Fibroblast of pulmonary artery (primary cell): ENCODE data around the gene CARD9.

Experiments
- DNase-seq: peaks from one replicate; pipeline ENCODE4 v3.0.0-alpha.2; 2010; ENCODE audit warnings: low read depth
- H3K4me3 ChIP-seq: replicated peaks from 2 replicates; pipeline ENCODE4 v1.5.1; 2011; ENCODE audit warnings: low read depth, mild to moderate bottlenecking, control low read depth, low read length, moderate library complexity
- TF ChIP-seq, protein P1 (sequence below): IDR thresholded peaks from 2 replicates; pipeline ENCODE4 v1.5.1; 2011; ENCODE audit warnings: mild to moderate bottlenecking, control low read depth, low read length, inconsistent platforms; ENCODE audit errors: missing control alignments

Gene CARD9

DNA sequence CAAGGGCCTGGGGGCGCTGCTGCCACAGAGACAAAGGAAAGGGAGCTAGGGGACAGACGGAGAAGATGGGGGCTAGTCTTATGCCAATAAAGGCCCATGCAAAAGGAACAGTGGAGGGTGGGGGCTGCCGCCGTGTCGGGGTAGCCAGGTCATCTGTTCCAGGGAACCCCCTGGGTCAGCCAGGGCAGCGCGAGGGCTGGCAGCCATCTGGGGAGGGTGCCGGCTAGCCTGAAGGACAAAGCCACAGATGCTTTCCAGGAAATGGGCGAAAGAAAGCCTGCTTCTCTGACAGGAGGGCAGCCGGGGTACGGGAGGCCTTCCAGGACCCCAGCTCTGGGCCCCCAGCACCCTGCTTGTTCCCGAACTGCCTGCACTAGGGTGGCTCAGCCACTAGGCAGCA is 1.6 kb upstream of the CARD9 start:
- TF ChIP-seq, protein P1, sequence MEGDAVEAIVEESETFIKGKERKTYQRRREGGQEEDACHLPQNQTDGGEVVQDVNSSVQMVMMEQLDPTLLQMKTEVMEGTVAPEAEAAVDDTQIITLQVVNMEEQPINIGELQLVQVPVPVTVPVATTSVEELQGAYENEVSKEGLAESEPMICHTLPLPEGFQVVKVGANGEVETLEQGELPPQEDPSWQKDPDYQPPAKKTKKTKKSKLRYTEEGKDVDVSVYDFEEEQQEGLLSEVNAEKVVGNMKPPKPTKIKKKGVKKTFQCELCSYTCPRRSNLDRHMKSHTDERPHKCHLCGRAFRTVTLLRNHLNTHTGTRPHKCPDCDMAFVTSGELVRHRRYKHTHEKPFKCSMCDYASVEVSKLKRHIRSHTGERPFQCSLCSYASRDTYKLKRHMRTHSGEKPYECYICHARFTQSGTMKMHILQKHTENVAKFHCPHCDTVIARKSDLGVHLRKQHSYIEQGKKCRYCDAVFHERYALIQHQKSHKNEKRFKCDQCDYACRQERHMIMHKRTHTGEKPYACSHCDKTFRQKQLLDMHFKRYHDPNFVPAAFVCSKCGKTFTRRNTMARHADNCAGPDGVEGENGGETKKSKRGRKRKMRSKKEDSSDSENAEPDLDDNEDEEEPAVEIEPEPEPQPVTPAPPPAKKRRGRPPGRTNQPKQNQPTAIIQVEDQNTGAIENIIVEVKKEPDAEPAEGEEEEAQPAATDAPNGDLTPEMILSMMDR: no peak
- no peak overlapping the region for H3K4me3 ChIP-seq
- no peak for DNase-seq

DNA sequence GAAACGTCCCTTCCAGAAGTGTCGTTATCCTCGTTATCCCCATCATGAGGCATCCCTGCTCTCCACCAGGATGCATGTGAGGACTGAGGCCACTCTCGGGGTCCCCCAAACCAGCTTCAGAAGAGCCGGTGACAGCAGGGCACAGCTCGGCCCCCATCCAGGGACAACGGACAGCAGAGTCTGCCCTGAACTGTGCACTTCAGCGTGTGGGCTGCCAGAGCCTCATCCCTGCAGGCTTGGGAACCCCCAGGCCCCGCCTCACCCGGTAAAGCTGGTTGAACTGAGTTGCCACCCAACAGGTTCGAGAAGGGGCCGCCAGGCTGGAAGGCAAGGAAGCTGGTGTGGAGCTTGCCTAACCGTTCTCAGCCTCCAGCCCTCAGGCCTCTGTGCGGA is 710 bp upstream of the CARD9 start:
- TF ChIP-seq, protein P1: no peak

DNA sequence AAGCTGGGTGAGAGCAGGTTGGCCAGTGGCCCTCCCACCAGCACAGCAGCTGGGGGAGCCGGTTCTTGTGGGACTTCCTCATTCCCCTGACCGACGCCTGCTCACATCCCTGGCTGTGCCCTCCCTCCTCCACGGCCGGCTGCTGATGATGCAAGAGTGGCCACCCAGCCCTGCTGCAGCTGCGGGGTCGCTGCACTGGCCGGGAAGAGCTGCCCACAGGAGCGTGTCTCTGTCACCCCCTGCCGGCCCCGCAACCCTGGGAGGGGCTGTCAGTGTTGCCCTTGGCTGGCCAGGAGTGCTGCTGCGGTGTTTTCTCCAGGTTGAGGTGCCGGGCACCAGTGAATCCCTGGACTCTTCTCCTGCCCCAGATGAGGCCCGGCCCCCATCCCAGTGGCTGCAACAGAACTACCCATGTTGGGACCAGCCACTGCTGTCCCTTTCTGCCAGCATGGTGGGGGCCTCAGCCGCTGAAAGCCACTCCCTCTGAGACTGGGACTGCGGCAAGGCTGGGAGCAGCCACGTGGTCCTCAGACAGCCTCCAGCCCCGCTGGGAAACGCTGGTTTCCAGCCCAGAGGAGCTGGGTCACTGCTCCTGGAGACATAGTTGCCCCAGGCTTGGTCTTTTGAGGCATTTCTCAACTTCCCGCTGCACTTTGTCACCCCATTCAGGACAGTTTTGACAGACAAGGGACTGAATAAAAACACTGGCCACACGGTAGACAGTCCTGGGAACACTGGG is 739 bp downstream of the CARD9 start:
- TF ChIP-seq, protein P1: peak; percentile 13
- H3K4me3 ChIP-seq: no peak overlapping the region
- peak; percentile 73 for DNase-seq

More for the DNA sequence above, 710 bp upstream of the CARD9 start:
- no peak overlapping the region for H3K4me3 ChIP-seq
- DNase-seq: no peak

- no peak for DNase-seq
- TF ChIP-seq, protein P1: no peak
- H3K4me3 ChIP-seq: no peak overlapping the region
Measured at GRCh38 chr9:136372006-136372405, 1.5 kb downstream of the CARD9 start.

DNA sequence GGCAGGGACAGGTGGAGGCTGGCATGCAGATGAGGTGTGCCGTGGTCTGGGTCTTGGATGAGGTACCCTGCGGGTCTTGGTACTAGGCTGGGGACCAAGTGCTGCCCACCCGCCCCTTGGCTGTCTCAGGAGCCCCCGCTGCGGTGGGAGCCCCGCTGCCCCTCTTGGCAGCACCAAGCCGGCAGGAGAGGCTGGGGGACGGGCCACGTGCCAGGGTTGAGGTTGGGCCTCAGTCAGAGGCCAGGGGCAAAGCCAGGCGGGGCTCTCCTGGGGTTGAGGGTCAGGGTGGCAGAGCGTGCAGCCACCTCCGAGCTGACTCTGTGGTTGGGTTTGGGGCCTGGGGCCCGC is 2.0 kb downstream of the CARD9 start:
- DNase-seq: no peak
- TF ChIP-seq, protein P1: no peak
- H3K4me3 ChIP-seq: no peak overlapping the region

GRCh38 chr9:136370687-136371532 is 2.6 kb downstream of the CARD9 start:
- H3K4me3 ChIP-seq: no peak overlapping the region
- TF ChIP-seq, protein P1: no peak
- no peak for DNase-seq

GRCh38 chr9:136370037-136370436 is 3.4 kb downstream of the CARD9 start:
- TF ChIP-seq, protein P1: no peak
- DNase-seq: no peak
- H3K4me3 ChIP-seq: no peak overlapping the region
